Panc1 (cell line): ENCODE measurements around the gene KBTBD12. TPM values are rescaled to one million over a fixed set of nuclear protein-coding genes. Genes with fewer than 3 reads are reported as not detected.

Experiments
- ATAC-seq: fragments of 200-7000 bp; cut with Tn5 transposase; 2 replicates; pipeline ENCODE4 v1.9.1; 2020; ENCODE audit warnings: mild to moderate bottlenecking, moderate library complexity
- BruUV-seq: library from RNA; stranded (reverse); fragments of 400-500 nt; replicated peaks from 2 replicates; lab custom pipeline; 2021; lab: Mats Ljungman, UMichigan
- CTCF ChIA-PET: fragments of 300-600 bp; sonication (Branson Sonifier 250); formaldehyde crosslinking; loops from one replicate; lab custom pipeline; 2022; ENCODE audit warnings: antibody characterized with exemption; lab: Charles Lee
- POLR2A ChIA-PET: fragments of 300-600 bp; sonication (Branson Sonifier 250); formaldehyde crosslinking; loops from one replicate; lab custom pipeline; 2022; ENCODE audit warnings: antibody characterized with exemption; lab: Charles Lee
- DNase-seq: peaks from one replicate; pipeline ENCODE4 v3.0.0-alpha.2; 2010; ENCODE audit warnings: low read depth, low spot score
- H3K27ac ChIP-seq: 2 replicates; pipeline ENCODE4 v1.5.1; 2011; ENCODE audit warnings: mild to moderate bottlenecking, low read length, inconsistent platforms
- H3K27me3 ChIP-seq: fragments of 200-500 bp; sonication (Bioruptor generic); 2 replicates; pipeline ENCODE4 v1.6.0; 2014; ENCODE audit warnings: low read length, inconsistent platforms; ENCODE audit not compliant: control insufficient read depth, insufficient read depth
- H3K36me3 ChIP-seq: fragments of 200-500 bp; sonication (Bioruptor generic); 2 replicates; pipeline ENCODE4 v1.5.1; 2014; ENCODE audit warnings: inconsistent platforms, mild to moderate bottlenecking, low read length, moderate library complexity; ENCODE audit not compliant: control insufficient read depth, insufficient read depth
- H3K4me1 ChIP-seq: 2 replicates; pipeline ENCODE4 v1.5.1; 2011; ENCODE audit warnings: inconsistent platforms, mild to moderate bottlenecking, low read length, moderate library complexity; ENCODE audit not compliant: control insufficient read depth, insufficient read depth
- H3K4me3 ChIP-seq, 2 experiments: 2 replicates each; pipeline ENCODE4 v1.5.1; 2011 to 2012; ENCODE audit warnings: low read depth in 2 of 2, low read length in 2 of 2, mild to moderate bottlenecking in 2 of 2, inconsistent platforms in 1 of 2, moderate library complexity in 1 of 2
- H3K9me3 ChIP-seq: fragments of 200-500 bp; sonication (Bioruptor generic); 2 replicates; pipeline ENCODE4 v1.5.1; 2014; ENCODE audit warnings: low read depth, mild to moderate bottlenecking, inconsistent platforms, low read length, moderate library complexity; ENCODE audit not compliant: control insufficient read depth, insufficient read depth
- POLR2AphosphoS5 ChIP-seq: IDR thresholded peaks from 2 replicates; pipeline ENCODE4 v1.6.1; 2012; ENCODE audit warnings: mild to moderate bottlenecking, low read depth, low read length, moderate library complexity
- REST ChIP-seq, 2 experiments: IDR thresholded peaks; 2 replicates each; pipeline ENCODE4 v1.6.1; 2011 to 2012; ENCODE audit warnings: low read depth in 2 of 2, control low read depth in 1 of 2, low read length in 1 of 2, mild to moderate bottlenecking in 1 of 2, moderate library complexity in 1 of 2; ENCODE audit not compliant: insufficient read depth in 1 of 2
- SIN3A ChIP-seq: IDR thresholded peaks from 2 replicates; pipeline ENCODE4 v1.6.1; 2012; ENCODE audit warnings: low read depth, mild to moderate bottlenecking, low read length, moderate library complexity, borderline replicate concordance; ENCODE audit not compliant: insufficient read depth
- TCF7L2 ChIP-seq: IDR thresholded peaks from 2 replicates; pipeline ENCODE4 v1.6.1; 2011; ENCODE audit warnings: mild to moderate bottlenecking, low read depth, low read length, inconsistent platforms
- in situ Hi-C: cut with HindIII; loops from 2 replicates; pipeline ENCODE4 v1.10.0; 2016; ENCODE audit warnings: low sequenced_read_pairs, low pct_unique_long_range_greater_than_20kb
- intact Hi-C: fragments of 100-400 bp; cut with micrococcal nuclease; formaldehyde crosslinking; loops from one replicate; pipeline ENCODE4 v1.10.0; 2022; ENCODE audit not compliant: unreplicated experiment
- total RNA-seq: library from RNA; stranded (reverse); gene quantifications from one replicate; pipeline ENCODE4 v1.2.1, GENCODE V29; 2021; ENCODE audit not compliant: unreplicated experiment
- TF ChIP-seq, protein P1 (sequence below): fragments of 450-650 bp; IDR thresholded peaks from 2 replicates; pipeline ENCODE4 v1.5.1; 2017; ENCODE audit warnings: mild to moderate bottlenecking

The KBTBD12 gene
- total RNA-seq, 1 experiment from 2014 or later: 0.28 TPM

GRCh38 chr3:127920738-127921137 lies 5.7 kb downstream of the KBTBD12 start:
- CTCF ChIA-PET: no interaction called here
- TF ChIP-seq, protein P1, sequence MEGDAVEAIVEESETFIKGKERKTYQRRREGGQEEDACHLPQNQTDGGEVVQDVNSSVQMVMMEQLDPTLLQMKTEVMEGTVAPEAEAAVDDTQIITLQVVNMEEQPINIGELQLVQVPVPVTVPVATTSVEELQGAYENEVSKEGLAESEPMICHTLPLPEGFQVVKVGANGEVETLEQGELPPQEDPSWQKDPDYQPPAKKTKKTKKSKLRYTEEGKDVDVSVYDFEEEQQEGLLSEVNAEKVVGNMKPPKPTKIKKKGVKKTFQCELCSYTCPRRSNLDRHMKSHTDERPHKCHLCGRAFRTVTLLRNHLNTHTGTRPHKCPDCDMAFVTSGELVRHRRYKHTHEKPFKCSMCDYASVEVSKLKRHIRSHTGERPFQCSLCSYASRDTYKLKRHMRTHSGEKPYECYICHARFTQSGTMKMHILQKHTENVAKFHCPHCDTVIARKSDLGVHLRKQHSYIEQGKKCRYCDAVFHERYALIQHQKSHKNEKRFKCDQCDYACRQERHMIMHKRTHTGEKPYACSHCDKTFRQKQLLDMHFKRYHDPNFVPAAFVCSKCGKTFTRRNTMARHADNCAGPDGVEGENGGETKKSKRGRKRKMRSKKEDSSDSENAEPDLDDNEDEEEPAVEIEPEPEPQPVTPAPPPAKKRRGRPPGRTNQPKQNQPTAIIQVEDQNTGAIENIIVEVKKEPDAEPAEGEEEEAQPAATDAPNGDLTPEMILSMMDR: no peak
- TF ChIP-seq REST (IDR thresholded peaks at IDR 0.05; ENCODE audit: insufficient read depth in 1 of 2, low read depth in 2 of 2, low read length in 1 of 2): no peak
- no peak for TF ChIP-seq TCF7L2
- TF ChIP-seq SIN3A: no peak
- TF ChIP-seq POLR2AphosphoS5: no peak

DNA sequence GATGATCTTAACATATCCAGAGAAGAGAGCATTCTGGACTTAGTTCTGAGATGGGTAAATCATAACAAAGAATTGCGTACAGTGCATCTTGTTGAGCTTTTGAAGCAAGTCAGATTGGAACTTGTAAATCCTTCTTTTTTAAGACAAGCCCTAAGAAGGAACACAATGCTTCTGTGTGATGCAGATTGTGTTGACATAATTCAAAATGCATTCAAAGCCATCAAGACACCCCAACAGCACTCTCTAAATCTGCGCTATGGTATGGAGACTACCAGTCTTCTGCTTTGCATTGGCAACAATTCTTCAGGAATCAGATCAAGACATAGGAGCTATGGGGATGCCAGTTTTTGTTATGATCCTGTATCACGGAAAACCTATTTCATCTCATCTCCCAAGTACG lies 8.6 kb downstream of the KBTBD12 start:
- no TSS peak for BruUV-seq
- Histone ChIP-seq H3K27me3 (peaks cover 48% of the 10 kb centered on the region), H3K36me3 (no peaks in the 10 kb centered on the region), H3K9me3 (no peaks in the 10 kb centered on the region), H3K27ac (no peak overlapping the region), H3K4me3 (no peak overlapping the region), H3K4me1 (no peaks in the 10 kb centered on the region)
- DNase-seq (no peak), ATAC-seq (no peak)
- CTCF ChIA-PET: no interaction called here
- in situ Hi-C loops (no loop called here), intact Hi-C loops (no loop called here)
- TF ChIP-seq POLR2AphosphoS5: no peak
- TF ChIP-seq SIN3A: no peak
- TF ChIP-seq, protein P1: no peak
- no peak for TF ChIP-seq REST (IDR thresholded peaks at IDR 0.05; ENCODE audit: insufficient read depth in 1 of 2, low read depth in 2 of 2, low read length in 1 of 2)
- no peak for TF ChIP-seq TCF7L2
- POLR2A ChIA-PET: no interaction called here

More at GRCh38 chr3:127920738-127921137, 5.7 kb downstream of the KBTBD12 start:
- no peak for DNase-seq
- Histone ChIP-seq H3K4me1 (no peaks in the 10 kb centered on the region; the same call in 1 of the 2 replicates), H3K4me3 (no peak overlapping the region), H3K9me3 (no peaks in the 10 kb centered on the region), H3K36me3 (no peaks in the 10 kb centered on the region), H3K27me3 (peaks cover 43% of the 10 kb centered on the region), H3K27ac (no peak overlapping the region)
- ATAC-seq: no peak
- BruUV-seq: no TSS peak
- intact Hi-C loops (no loop called here), in situ Hi-C loops (no loop called here)
- POLR2A ChIA-PET: no interaction called here
